HT-29 (cell line): ENCODE results near the gene TOGARAM2. TPM values are rescaled to one million over a fixed set of nuclear protein-coding genes. Genes with fewer than 3 reads are reported as not detected.
A peak's percentile ranks its signal among the peaks of the same experiment; 100 is the strongest.

Experiments
- DNase-seq: peaks from one replicate; pipeline ENCODE4 v3.0.0-alpha.2; 2015; ENCODE audit warnings: low spot score
- total RNA-seq: library from RNA; depleted of rRNA; stranded (reverse); fragments of >200 nt; shearing (Covaris generic); gene quantifications from 2 replicates; pipeline ENCODE4 v1.2.3, GENCODE V29; 2014

Gene TOGARAM2
- total RNA-seq, 1 experiment from 2014 or later = 0.20 TPM

- no peak for DNase-seq
These were observed 17.0 kb downstream of the TOGARAM2 start for GRCh38 chr2:28997847-28998735.

DNA sequence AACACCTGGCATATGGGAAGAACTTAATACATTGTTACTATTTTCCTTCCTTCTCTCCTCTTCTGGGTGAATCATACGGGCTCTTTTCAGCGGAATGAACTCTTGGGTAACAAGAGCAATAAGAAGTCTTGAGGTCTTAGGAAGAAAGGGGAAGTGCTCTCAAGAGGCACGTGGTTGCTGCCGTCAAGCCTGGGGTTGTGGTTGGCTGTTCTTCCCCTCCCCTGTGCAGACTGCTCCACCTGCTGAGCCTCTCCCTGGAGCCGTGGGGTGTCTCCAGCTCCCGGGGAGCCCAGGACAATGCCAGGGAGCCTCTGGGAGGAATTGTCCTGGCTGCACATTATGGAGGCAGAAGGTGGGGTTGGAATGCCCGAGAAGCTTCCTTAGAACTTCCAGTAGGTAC lies 19.4 kb downstream of the TOGARAM2 start:
- DNase-seq = no peak

DNA sequence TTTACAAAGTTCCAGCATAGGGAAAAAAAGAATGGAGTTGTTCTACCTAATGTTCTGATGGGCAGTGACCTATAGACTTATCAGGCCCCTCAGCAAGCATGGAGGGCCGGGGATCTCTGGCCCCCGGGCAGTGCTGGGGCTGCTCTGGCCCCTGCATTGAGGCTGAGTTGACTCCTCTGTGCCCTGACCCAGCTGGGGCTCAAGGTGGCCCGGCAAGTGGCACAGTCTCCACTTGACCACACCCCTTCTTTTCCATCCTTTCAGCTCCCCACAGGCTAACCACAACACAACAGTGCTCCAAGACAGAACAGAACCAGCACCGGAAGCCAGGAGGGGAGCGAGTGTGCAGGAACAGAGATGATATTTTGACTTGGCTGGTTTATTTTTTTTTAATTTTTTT lies 19.9 kb downstream of the TOGARAM2 start:
- DNase-seq = no peak

DNA sequence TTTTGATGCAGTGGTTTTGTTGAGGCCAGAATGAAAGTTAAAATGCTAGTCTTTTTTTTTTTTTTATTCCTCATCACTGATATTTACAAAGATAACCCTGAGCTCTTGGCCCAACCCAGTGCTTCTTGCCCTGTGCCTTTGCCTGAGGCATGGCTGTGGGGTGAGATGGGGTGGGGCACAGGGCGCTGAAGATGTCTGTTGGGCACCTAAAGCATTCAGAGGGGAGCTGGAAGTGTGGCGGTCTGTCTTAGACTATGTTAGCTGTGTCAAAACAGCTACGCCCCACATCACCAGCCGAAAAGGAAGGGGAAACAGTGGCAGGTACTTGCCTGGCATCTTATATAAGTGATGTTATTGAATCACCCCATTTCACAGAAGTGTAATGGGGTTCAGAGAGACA lies 20.7 kb downstream of the TOGARAM2 start:
- no peak for DNase-seq

DNA sequence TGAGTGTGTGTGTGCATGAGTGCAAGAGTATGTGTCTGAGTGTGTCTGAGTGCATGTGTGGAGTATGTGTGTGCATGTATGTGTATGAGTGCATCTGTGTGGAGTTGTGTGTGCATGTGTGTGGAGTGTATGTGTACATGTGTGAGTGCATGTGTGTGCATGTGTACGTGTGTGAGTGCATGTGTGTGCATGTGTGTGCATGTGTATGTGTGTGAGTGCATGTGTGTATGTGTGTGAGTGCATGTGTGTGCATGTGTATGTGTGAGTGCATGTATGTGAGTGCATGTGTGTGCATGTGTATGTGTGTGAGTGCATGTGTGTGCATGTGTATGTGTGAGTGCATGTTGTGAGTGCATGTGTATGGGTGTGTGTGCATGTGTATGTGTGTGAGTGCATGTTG lies 23.7 kb downstream of the TOGARAM2 start:
- DNase-seq = no peak

- DNase-seq = no peak
These were observed 24.2 kb downstream of the TOGARAM2 start for GRCh38 chr2:29005331-29005730.

DNA sequence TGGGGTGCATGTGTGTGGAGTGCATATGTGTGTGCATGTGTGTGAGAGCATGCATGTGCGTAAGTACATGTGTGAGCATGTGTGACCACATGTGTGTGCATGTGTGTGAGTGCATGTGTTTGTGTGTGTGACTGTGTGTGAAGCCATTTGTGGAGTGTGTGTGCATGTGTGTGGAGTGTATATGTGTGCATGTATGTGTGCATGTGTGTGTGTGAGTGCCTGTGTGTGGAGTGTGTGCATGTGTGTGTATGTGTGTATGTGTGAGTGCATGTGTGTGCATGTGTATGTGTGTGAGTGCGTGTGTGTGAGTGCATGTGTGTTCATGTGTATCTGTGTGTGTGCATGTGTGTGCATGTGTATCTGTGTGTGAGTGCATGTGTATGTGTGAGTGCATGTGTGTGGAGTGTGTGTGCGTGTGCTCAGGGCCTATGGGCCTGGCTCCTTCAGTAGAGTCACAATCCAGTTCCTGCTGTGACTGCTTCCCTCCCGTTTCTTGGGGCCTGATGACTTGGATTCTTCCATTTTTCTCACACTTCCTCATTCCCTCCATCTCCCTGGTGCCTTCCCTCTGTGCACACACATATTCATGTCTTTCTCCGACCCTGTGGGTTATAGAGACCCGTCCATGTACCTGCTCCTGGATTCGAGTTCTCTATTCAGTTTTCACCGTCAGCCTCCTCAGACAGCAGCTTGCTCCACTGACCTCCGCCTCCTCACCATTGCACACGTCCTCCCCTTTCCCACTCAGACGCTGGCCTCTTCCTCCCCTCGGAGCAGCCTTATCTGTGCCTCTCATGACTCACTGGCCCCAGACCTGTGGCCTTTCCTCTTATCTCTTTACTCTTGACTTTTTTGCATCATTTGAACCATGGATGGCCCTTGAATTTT lies 25.2 kb downstream of the TOGARAM2 start:
- DNase-seq = no peak

DNA sequence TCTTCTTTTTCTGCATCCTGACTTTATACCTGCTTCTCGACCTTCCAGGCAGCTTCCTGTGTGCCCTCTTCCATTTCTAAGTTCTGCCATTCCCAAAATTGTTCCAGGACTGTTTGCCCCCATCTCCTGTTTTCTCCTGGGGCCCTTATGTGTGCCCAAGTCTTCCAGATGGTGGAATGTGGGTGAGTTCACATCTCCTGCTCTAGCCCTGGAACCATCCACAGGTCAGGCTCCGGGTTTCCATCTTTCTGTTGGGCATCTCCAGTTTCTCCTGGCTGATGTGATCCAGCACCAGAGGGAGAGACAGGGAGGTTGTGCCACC lies 25.8 kb downstream of the TOGARAM2 start:
- no peak for DNase-seq

GRCh38 chr2:29009270-29009669 lies 28.2 kb downstream of the TOGARAM2 start:
- no peak for DNase-seq

DNA sequence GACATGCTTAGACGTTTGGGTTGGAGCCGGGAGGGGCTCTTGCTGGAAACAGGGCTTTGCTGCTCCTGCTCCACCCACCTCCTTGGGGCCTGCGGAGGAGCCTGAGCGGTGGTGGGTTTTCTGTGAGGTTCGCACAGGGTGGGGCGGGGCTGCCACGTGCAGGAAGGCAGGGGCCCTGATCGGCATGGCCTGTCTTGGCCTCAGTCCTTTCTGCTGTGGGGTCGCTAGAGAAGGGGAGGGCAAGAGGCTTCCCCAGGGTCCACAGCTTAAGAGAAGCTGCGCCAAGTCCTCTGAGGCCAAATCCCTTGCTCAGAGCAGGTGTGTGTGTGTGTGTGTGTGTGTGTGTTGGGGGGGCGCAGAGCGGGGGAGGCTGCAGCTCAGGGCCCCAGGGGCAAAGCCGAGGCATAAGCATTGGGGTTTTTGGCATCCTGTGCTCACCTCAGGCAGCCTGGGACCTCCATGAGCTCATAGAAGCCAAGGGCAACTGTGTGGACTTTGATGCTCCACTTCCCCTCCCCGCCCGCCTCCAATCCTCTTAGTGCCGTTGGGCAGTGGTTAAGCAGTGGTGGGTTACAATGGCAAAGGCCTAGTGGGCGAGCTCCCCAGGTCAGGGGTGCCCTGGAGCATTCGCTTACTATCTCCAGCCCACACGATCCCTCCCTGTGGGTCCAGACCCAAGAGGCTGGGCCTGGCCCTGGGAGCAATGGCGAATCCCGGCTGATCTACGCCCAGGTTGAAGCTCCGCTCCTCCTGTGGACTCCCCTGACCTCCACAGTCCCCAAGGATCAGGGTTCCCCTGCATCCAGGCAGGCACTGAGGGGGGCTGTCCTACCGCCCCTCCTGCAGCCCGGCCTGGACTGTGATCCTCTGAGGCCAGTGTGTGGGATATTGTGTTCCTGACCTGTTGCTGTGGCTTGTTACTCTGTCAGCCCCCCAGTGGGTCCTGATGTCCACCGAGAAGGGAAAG lies 28.9 kb downstream of the TOGARAM2 start:
- DNase-seq = no peak

- no peak for DNase-seq
These were observed 29.8 kb downstream of the TOGARAM2 start for GRCh38 chr2:29010946-29011345.

DNA sequence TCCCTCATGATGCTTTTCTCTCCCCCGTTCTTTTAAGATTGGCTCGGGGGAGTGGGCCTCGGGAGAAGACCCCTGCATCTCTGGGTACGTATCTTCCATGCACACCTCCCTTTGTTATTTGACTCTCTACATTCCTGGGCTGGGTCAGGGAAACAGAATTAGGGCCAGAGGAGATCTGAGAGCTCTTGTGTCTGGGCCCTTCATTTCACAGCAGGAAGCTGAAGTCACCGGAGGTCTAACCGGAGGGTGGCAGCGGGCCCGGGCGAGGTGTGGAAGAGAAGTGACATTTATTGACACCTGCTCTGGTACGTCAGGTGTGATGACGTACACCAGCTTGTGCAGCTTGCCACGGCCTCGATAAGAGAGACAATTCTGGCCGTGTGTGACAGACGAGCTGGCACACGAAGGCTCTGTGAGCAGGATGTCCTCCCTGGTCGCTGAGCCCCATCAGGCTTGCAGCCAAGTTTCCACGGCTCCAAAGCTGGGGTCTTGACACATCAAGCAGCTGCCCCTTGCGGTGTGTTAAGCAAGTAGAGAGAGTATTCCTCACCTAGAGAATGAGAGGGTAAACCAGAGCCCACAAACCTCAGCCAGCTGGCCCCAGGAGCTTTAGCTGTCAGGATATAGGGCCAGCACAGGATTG lies 30.4 kb downstream of the TOGARAM2 start:
- DNase-seq = no peak

GRCh38 chr2:29012211-29012681 lies 31.1 kb downstream of the TOGARAM2 start:
- DNase-seq = no peak

DNA sequence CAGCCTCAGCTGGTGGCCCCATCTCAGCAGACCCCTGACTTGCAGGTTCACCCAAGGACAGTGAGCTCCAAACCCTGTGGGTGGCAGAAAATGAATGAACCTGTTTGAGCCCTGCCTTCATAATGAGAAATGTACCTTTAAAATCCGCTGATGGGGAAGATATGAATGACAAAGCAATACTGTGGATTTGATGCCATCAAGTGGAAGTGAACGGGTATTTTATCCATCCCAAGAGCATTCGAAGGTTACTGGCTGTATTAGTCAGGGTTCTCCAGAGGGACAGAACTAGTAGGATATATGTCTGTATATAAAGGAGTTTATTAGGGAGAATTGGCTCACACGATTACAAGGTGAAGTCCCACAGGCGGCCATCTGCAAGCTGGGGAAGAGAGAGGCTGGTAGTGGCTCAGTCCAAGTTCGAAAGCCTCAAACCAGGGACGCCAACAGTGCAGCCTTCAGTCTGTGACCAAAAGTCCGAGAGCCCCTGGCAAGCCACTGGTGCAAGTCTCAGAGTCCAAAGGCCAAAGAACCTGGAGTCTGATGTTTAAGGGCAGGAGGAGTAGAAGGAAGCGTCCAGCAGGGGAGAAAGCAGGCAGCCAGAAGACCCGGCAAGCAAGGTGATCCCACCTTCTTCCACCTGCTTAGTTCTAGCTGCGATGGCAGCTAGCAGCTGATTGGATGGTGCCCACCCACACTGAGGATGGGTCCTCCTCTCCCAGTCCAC lies 32.1 kb downstream of the TOGARAM2 start:
- DNase-seq = peak; percentile 45

GRCh38 chr2:29014331-29014730 lies 33.2 kb downstream of the TOGARAM2 start:
- DNase-seq = no peak

GRCh38 chr2:29014811-29015421 lies 33.8 kb downstream of the TOGARAM2 start:
- no peak for DNase-seq

DNA sequence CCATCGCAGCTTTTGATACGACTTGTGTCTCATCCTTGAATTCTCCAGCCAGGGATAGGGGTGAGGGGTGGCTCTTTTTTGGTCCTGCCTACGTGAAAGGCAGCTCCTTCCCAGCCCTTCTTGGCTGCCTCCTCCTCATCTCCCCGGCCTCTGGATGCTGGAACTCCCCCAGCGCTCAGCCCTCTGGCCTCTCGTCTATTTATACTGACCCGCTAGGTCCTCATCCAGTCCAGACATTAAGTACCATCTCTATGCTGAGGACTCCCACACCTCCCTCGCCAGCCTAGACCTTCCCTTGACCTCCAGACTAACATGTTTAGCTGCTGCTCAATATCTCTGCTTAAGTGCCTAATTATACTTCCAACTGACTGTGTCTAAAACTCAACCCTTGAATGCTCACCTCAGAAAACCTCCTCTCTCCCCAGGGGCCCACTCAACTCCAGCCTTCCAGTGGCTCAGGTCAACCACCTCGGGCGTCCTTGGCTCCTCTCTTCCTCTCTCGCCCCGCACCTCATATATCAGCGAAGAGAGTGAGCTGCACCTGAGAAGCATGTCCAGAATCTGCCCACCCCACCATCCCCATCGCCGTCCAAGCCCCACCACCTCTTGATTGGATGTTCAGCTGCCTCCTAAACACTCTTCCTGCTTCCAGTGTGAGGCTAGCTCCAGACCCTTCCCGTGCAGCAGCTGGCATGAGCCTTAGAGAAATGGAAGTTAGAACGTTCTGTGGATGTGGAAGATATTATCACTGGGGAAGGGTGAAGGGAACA lies 34.8 kb downstream of the TOGARAM2 start:
- no peak for DNase-seq

- no peak for DNase-seq
These were observed 35.4 kb downstream of the TOGARAM2 start for GRCh38 chr2:29016504-29016903.
